ENCODE results near the gene RNF126.

Gene RNF126

GRCh38 chr19:662207-662961, 630 bp downstream of the RNF126 start:
- DNase-seq = peak; percentile 66 to 84 (median 75)

- DNase-seq = peak; percentile 48 to 72 (median 64)
These were observed 1.4 kb downstream of the RNF126 start for GRCh38 chr19:661427-662196.

- peak in 3 of 4 experiments; percentile 36 to 59 (median 47) for DNase-seq
These were observed 2.1 kb downstream of the RNF126 start for GRCh38 chr19:660793-661426.

GRCh38 chr19:658916-659839, 3.8 kb downstream of the RNF126 start:
- DNase-seq = peak in 2 of 4 experiments; percentile 18 to 46

DNA sequence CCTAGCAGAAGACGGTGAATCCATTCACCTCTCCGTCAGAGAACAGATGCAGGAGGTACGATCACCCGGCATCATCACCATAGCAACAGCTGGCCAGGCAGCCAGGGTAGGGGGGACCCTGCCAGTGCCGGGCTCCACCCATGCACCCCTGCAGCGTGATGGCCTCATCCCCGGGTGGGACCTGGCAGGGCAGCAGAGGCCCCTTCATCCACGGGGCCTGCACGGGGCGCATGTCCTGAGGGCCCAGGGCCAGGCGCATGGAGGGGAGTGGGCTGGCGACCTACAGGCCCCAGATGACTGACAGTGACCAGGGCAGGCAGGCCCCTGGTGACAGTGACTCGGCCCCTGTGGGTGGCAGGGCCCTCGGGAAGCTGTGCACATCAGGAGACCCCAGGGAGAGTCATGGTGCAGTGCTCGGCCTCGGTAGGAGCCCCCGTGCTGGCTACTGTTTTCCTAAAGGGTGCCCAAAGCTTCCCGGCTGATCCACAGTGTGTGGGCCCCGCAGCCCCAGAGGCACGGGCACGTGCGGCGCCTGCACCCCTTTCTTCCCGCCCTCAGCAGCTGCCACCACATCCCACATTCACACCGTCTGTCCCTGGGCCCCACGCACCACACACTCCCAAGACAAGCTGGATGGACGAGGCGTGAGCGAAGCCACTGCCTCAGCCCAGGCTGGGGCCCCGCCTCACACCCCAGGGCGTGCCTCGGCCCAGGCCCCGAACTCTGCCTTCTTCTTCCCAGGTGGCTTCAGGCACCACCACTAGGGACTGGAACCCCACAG, 4.8 kb downstream of the RNF126 start:
- DNase-seq = no peak

- no peak for DNase-seq
These were observed 5.4 kb downstream of the RNF126 start for GRCh38 chr19:657611-658010.

GRCh38 chr19:656751-657559, 6.1 kb downstream of the RNF126 start:
- DNase-seq = no peak

DNA sequence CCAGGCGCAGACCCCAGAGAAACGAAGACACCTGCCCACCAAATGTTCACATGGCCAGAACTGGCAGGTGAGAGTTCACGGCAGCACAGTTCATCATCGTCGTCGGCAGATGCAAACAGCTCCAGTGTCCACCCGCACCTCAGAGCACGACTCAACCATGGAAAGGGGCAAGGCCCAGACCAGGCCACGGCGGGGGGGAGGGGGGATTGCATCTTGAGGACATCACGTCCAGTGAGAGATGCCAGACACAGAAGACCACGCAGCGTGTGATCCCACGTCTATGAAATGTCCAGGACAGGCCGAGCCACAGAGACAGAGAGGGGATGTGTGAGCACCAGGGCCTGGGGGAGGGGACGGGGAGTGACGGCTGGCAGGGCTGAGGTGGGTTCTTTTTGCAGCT, 7.3 kb downstream of the RNF126 start:
- DNase-seq = no peak

- no peak for DNase-seq
These were observed 9.6 kb downstream of the RNF126 start for GRCh38 chr19:653425-653824.

- DNase-seq = no peak
These were observed 10.3 kb downstream of the RNF126 start for GRCh38 chr19:652467-653389.

DNA sequence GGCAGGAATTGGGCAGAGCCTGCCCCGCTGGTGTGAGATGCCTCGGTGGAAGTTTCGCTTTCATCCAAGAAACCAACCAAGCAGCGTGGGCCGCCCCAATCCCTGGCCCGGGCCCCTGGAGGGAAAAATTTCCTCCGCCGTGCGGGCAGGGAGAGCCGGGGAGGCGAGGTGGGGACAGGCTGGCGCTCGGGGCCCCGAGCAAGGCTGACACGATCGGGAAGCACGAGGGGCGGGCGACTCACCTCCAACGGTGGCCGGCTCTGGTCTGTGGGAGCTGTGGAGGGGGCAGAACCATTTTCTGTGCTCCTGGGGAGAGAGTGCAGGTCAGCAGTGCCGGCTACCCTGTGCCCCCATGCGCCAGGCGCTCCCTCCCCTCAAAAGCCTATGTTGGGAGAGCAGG, 11.0 kb downstream of the RNF126 start:
- no peak for DNase-seq

GRCh38 chr19:651114-651818, 11.7 kb downstream of the RNF126 start:
- no peak for DNase-seq

GRCh38 chr19:650121-650520, 12.9 kb downstream of the RNF126 start:
- DNase-seq = no peak

GRCh38 chr19:648904-649801, 13.9 kb downstream of the RNF126 start:
- DNase-seq = no peak

- DNase-seq = no peak
These were observed 14.7 kb downstream of the RNF126 start for GRCh38 chr19:648305-648704.

DNA sequence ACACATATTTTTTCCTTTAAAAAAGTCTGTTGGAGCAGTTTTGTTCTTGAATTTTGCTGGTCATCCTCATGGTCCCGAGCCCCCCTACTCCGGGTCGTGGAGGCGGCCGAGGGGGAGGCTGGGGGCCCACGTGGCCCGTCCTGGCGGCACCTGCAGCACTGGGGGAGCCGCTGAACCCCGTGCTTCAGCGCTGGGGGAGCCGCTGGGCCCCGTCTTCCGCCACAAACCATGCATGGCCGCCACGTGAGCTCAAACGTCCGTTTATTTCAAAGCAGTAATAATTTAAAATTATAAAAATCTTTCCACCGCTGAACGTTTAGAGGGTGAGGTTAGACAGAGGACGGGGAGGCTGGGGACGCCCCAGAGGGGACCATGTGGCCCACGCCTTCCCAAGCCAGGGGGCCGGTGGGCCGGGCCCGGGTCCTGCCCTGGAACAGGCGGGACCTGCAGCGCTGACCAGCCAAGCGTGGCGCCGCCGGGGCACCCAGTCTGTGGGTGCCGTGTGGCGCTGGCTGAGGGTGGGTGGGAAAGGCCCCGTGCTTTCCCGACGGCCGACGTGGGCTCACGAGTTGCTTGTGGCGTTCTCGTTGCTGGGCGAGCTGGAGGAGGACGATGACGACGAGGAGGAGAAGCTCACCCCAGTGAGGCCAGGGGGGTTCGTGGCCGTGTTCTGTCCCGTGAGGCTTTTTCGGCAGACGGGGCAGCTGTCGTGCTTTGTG, 15.3 kb downstream of the RNF126 start:
- no peak for DNase-seq

Data from suppressor macrophage (primary cell).